ENCODE measurements around the gene UBE2O. TPM values are rescaled to one million over a fixed set of nuclear protein-coding genes. Genes with fewer than 3 reads are reported as not detected.

Gene UBE2O
- total and polyA plus RNA-seq, 4 donors: 3.3 to 71.5 (median 9.2) TPM

DNA sequence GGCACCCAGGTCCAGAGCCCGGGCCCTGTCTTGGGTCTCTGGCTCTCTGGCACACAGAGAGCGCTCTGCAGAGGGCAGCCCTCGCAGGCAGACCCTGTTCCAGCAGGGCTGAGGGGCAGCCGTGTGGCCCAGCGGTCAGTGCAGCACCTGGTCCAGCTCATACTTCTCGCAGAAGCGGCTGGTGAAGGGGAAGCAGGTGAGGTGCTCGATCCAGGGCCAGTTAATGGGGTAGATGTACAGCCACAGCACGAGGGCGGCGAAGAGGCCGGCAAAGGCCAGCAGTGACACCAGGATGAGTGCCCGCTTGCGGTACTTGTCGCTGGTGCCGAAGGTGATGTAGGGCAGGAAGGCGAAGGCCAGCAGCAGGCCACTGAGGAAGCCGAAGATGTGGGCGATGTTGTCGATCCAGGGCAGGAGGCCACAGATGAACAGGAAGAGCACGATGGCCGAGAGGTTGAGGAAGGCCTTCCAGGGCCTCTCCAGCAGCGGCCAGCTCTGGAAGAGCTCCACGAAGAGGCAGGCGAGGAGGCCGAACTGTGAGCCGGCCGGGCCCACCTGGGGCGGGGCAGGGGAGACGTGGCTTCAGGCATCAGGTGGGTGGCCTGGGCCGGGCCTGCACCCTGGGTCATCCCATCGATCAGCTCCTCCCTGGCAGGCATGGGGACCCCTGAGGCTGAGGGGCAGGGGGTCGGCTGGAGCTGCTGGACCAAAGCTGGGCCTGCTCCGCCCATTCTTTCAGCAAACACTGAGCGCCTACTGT is 18.7 kb upstream of the UBE2O start:
- H3K4me1 ChIP-seq (ENCODE audit: control insufficient read depth in 4 of 4, insufficient read depth in 4 of 4, low read length in 3 of 4): no peaks in the 10 kb centered on the region
- no peak for TF ChIP-seq JUND (IDR thresholded peaks at IDR 0.05)
- TF ChIP-seq GABPA (IDR thresholded peaks at IDR 0.05 in 1 of 2, conservative IDR thresholded peaks at IDR 0.05 in 1 of 2): no peak
- no peak for TF ChIP-seq FOXA1 (IDR thresholded peaks at IDR 0.05)
- no peak for TF ChIP-seq TAF1 (conservative IDR thresholded peaks at IDR 0.05)
- no peak for TF ChIP-seq REST (IDR thresholded peaks at IDR 0.05)
- no peak for TF ChIP-seq MAX (IDR thresholded peaks at IDR 0.05)
- no peak for TF ChIP-seq FOXA2 (IDR thresholded peaks at IDR 0.05)
- no peaks in the 10 kb centered on the region for H3K27me3 ChIP-seq (ENCODE audit: control insufficient read depth in 4 of 4, insufficient read depth in 4 of 4, low read length in 3 of 4)
- H3K9ac ChIP-seq (ENCODE audit: low read depth in 1 of 2, low read length in 2 of 2): no peak overlapping the region
- no peak for DNase-seq (ENCODE audit: low spot score)
- H3K27ac ChIP-seq (ENCODE audit: low read depth in 1 of 2, low read length in 2 of 2): no peak overlapping the region
- 94% methylated on average over 35 of the region's 35 CpGs for WGBS
- H3K4me3 ChIP-seq (ENCODE audit: low read depth in 1 of 3, low read length in 3 of 3): no peak overlapping the region
- H3K36me3 ChIP-seq (ENCODE audit: control insufficient read depth in 4 of 4, insufficient read depth in 3 of 4, low read depth in 1 of 4, low read length in 3 of 4): peaks cover 0 to 26% (median 6%) of the 10 kb centered on the region in 4 donors
- H3K9me3 ChIP-seq (ENCODE audit: control insufficient read depth in 4 of 4, low read length in 3 of 4): no peaks in the 10 kb centered on the region

- Histone ChIP-seq H3K4me1 (ENCODE audit: control insufficient read depth in 4 of 4, insufficient read depth in 4 of 4, low read length in 3 of 4) (peaks cover 0 to 4% (median 0%) of the 10 kb centered on the region in 4 donors), H3K36me3 (ENCODE audit: control insufficient read depth in 4 of 4, insufficient read depth in 3 of 4, low read depth in 1 of 4, low read length in 3 of 4) (peaks cover 0 to 26% (median 6%) of the 10 kb centered on the region in 4 donors), H3K9ac (ENCODE audit: low read depth in 1 of 2, low read length in 2 of 2) (no peak overlapping the region), H3K27me3 (ENCODE audit: control insufficient read depth in 4 of 4, insufficient read depth in 4 of 4, low read length in 3 of 4) (no peaks in the 10 kb centered on the region), H3K9me3 (ENCODE audit: control insufficient read depth in 4 of 4, low read length in 3 of 4) (no peaks in the 10 kb centered on the region), H3K27ac (ENCODE audit: low read depth in 1 of 2, low read length in 2 of 2) (no peak overlapping the region), H3K4me3 (ENCODE audit: low read depth in 1 of 3, low read length in 3 of 3) (no peak overlapping the region)
- TF ChIP-seq MAX (IDR thresholded peaks at IDR 0.05): no peak
- TF ChIP-seq RAD21 (IDR thresholded peaks at IDR 0.05): no peak
- TF ChIP-seq, protein P1, sequence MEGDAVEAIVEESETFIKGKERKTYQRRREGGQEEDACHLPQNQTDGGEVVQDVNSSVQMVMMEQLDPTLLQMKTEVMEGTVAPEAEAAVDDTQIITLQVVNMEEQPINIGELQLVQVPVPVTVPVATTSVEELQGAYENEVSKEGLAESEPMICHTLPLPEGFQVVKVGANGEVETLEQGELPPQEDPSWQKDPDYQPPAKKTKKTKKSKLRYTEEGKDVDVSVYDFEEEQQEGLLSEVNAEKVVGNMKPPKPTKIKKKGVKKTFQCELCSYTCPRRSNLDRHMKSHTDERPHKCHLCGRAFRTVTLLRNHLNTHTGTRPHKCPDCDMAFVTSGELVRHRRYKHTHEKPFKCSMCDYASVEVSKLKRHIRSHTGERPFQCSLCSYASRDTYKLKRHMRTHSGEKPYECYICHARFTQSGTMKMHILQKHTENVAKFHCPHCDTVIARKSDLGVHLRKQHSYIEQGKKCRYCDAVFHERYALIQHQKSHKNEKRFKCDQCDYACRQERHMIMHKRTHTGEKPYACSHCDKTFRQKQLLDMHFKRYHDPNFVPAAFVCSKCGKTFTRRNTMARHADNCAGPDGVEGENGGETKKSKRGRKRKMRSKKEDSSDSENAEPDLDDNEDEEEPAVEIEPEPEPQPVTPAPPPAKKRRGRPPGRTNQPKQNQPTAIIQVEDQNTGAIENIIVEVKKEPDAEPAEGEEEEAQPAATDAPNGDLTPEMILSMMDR (IDR thresholded peaks at IDR 0.05; ENCODE audit: low read depth, low read length, missing input control): no peak
- TF ChIP-seq EGR1 (IDR thresholded peaks at IDR 0.05; ENCODE audit: low read depth in 2 of 2): no peak
- no peak for TF ChIP-seq YY1 (IDR thresholded peaks at IDR 0.05)
- no peak for TF ChIP-seq ATF3 (IDR thresholded peaks at IDR 0.05)
- no peak for TF ChIP-seq JUND (IDR thresholded peaks at IDR 0.05)
- no peak for TF ChIP-seq REST (IDR thresholded peaks at IDR 0.05)
- no peak for TF ChIP-seq RXRA (IDR thresholded peaks at IDR 0.05)
- no peak for TF ChIP-seq HNF4A (conservative IDR thresholded peaks at IDR 0.05)
- TF ChIP-seq FOXA1 (IDR thresholded peaks at IDR 0.05): no peak
- no peak for TF ChIP-seq GABPA (IDR thresholded peaks at IDR 0.05 in 1 of 2, conservative IDR thresholded peaks at IDR 0.05 in 1 of 2)
- no peak for TF ChIP-seq ZBTB33 (IDR thresholded peaks at IDR 0.05)
- TF ChIP-seq FOXA2 (IDR thresholded peaks at IDR 0.05): no peak
- TF ChIP-seq SP1 (IDR thresholded peaks at IDR 0.05): no peak
- TF ChIP-seq HNF4G (IDR thresholded peaks at IDR 0.05): no peak
- WGBS: 92% methylated on average over 13 of the region's 13 CpGs
- DNase-seq (ENCODE audit: low spot score): no peak
These were observed 17.2 kb upstream of the UBE2O start for GRCh38 chr17:76469991-76470739.

Data from liver (tissue), 9 donors.